Skeletal muscle satellite cell (primary cell): ENCODE results near the gene ITGB5.
"Not testable (repeated sequence)": the region's sequence is repeated elsewhere in the genome, so short reads cannot be mapped to it uniquely, and the experiment has no call there.

Experiments
- H3K27me3 ChIP-seq: 2 replicates; pipeline ENCODE4 v1.7.0; 2013; ENCODE audit warnings: low read length; ENCODE audit not compliant: control insufficient read depth, insufficient read depth
- H3K36me3 ChIP-seq: 2 replicates; pipeline ENCODE4 v1.7.0; 2013; ENCODE audit warnings: mild to moderate bottlenecking, control low read depth, low read length; ENCODE audit not compliant: insufficient read depth
- H3K4me1 ChIP-seq: 2 replicates; pipeline ENCODE4 v1.7.0; 2013; ENCODE audit warnings: low read length; ENCODE audit not compliant: control insufficient read depth, insufficient read depth
- H3K4me2 ChIP-seq: 2 replicates; pipeline ENCODE4 v1.7.0; 2013; ENCODE audit warnings: mild to moderate bottlenecking, low read length
- H3K4me3 ChIP-seq: 2 replicates; pipeline ENCODE4 v1.7.0; 2013; ENCODE audit warnings: low read length
- H3K9ac ChIP-seq: 2 replicates; pipeline ENCODE4 v1.7.0; 2013; ENCODE audit warnings: mild to moderate bottlenecking, low read depth, low read length, moderate library complexity
- H3K9me3 ChIP-seq: replicated peaks from 2 replicates; pipeline ENCODE4 v1.7.0; 2013; ENCODE audit warnings: mild to moderate bottlenecking, control low read depth, low read length

The ITGB5 gene

DNA sequence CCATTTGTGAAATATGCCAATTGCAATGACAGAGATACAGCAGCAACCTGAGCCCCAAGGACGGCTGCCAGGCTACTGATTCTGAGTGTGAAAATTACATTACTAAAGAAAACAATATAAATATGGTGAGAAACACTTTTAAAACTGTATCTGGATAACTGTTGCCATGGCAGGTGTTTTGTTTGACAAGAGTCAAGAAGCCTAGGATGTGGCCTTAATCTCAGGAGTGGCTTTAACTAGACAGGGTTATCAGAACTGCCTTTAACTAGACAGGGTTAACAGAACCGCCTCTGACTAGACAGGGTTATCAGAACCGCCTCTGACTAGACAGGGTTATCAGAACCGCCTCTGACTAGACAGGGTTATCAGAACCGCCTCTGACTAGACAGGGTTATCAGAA is 98.1 kb downstream of the ITGB5 start:
- H3K9ac ChIP-seq, H3K4me2 ChIP-seq, H3K4me3 ChIP-seq, H3K27me3 ChIP-seq, H3K9me3 ChIP-seq: not testable (repeated sequence)
- peaks cover 18% of the 10 kb centered on the region for H3K36me3 ChIP-seq
- peaks cover 60% of the 10 kb centered on the region for H3K4me1 ChIP-seq

DNA sequence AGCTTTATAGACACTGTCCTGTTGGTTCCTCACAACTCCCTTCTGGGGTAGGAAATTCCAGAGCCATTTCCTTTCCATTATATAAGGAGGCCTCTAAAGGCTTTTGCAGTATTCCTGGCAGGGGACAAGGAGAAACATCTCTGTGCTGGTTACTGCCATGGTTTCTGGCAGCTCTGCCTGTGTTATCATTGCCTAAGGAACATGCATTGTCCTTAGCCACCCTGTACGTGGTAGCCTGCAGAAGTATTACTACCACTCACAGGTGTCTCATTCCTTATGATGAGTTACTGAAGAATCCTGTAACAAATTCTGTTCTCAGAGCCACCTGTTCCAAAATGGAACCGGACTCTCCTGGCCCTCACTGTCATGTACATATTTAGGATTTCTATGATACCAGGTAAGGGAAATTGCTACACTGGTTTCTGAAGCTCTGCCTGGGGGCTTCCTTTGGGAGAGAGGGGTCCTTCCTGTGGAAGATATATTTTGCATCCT is 98.9 kb downstream of the ITGB5 start:
- H3K4me1 ChIP-seq = peaks cover 60% of the 10 kb centered on the region
- no peak overlapping the region for H3K4me2 ChIP-seq
- H3K27me3 ChIP-seq = no peaks in the 10 kb centered on the region
- no peaks in the 10 kb centered on the region for H3K9me3 ChIP-seq
- H3K4me3 ChIP-seq = no peak overlapping the region
- no peak overlapping the region for H3K9ac ChIP-seq
- peaks cover 10% of the 10 kb centered on the region for H3K36me3 ChIP-seq

DNA sequence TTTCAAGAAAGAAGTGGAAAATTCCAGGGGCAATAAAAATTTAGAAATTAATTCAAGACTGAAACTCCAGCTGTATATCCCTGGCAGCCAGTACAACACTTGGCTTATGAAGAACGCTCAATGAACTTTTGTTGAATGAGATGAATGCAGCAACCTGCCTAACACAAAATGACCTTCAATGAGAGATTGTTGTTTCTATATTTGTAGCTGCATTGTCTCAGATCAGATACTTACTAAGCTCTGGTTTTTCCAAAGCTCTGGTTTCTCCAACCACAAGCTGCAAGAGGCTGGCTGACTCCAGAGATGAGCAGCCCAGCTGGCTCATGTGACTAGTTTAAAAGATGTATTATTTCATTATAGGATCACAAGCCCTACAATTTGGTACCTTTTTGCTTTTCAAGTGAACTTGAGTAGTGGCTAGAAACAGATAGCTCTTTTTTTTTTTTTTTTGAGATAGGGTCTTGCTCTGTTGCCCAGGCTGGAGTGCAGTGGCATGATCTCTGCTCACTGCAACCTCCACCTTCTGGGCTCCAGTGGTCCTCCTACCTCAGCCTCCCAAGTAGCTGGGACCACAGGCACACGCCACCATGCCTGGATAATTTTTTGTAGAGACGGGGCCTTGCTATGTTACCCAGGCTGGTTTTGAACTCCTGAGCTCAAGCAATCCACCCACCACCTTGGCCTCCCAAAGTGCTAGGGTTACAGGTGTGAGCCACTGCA is 99.5 kb downstream of the ITGB5 start:
- H3K4me1 ChIP-seq = peaks cover 59% of the 10 kb centered on the region
- no peaks in the 10 kb centered on the region for H3K9me3 ChIP-seq
- H3K27me3 ChIP-seq = no peaks in the 10 kb centered on the region
- no peak overlapping the region for H3K4me2 ChIP-seq
- H3K4me3 ChIP-seq = no peak overlapping the region
- H3K36me3 ChIP-seq = peaks cover 10% of the 10 kb centered on the region
- no peak overlapping the region for H3K9ac ChIP-seq

DNA sequence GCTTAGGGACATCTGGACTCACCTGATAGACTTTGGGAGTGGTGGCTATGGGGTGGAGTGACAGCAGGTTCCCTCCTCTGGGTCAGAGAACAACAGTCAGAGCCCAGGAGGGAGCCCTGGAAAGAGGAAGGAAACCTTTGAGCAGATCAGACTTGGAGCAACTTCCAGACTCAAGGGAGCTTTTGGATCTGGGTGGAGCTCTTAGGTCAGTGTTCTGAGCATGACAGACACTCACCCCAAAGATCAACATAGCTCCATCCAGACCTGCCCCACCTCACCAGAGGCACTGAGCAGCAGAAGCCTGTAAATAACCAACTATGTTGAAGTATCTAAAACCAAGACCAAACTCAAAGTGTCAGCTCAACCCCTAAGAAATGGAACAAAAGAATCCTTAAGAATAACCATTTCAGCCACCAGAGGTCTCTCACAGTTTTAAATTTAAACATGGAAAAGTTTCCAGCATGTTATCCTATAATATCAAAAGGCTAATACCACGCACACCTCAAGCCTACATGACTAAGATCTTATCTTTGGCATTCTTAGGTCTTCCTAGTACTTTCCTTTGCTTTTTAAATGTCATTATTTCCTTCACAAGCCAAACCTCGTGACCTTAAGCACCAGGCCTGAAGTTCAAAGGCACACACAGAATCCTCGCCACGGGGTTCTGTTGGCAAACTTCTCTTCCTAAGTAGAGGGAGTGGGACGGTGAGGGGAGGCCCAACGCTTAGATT is 100.5 kb downstream of the ITGB5 start:
- no peak overlapping the region for H3K4me3 ChIP-seq
- H3K4me2 ChIP-seq = no peak overlapping the region
- no peaks in the 10 kb centered on the region for H3K27me3 ChIP-seq
- peaks cover 13% of the 10 kb centered on the region for H3K36me3 ChIP-seq
- peak overlapping the region; percentile 32 for H3K9ac ChIP-seq
- H3K9me3 ChIP-seq = no peaks in the 10 kb centered on the region
- peaks cover 57% of the 10 kb centered on the region for H3K4me1 ChIP-seq

DNA sequence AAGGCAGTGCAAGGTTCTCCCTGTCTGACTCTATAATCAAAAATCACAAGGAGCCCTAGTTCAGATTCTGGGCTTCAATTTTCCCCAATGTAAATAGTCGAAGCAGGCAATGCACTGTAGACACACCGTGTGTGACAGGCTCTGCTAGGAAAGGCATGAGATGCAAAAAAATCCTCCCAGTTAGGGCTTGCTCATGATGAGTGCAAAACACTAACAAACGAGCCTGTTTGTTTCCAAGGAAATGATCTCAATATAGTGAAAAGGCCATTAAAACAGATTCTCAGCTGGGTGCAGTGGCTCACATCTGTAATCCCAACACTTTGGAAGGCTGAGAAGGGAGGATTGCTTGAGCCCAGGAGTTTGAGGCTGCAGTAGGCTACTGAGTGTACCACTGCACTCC is 101.2 kb downstream of the ITGB5 start:
- Histone ChIP-seq H3K4me2 (no peak overlapping the region), H3K27me3 (no peaks in the 10 kb centered on the region), H3K4me1 (peaks cover 57% of the 10 kb centered on the region), H3K9ac (no peak overlapping the region), H3K4me3 (no peak overlapping the region), H3K9me3 (no peaks in the 10 kb centered on the region), H3K36me3 (peaks cover 13% of the 10 kb centered on the region)

DNA sequence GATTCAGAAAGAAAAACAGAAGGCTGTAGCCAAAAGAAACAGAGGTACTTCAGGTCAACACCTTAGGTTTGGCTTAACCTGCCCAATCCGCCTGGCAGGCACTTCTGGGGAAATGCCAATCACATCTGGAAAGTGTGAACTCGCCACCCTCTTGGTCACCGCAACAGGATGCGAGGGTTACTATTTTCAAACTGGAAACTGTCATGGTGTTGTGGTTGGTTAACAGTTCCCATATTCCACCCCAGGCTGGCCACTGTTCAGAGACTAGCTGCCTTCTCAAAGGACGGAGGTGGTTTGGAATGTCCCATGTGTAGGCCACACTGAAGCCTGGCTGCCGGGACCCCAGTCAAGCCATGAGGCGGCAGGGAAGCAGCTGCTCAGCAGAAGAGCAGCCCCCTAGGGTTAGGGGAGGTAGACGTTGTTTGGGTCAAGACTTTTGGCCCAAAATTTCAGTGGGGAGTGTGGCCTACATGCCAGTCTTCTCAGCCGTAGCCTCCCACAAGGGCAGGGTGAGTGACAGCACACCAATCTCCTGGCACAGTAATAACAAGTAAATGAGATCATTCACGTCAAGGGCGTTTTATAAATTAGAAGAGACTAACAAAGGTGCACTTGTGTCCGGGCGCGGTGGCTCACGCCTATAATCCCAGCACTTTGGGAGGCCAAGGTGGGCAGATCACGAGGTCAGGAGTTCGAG is 102.3 kb downstream of the ITGB5 start:
- Histone ChIP-seq H3K9ac (no peak overlapping the region), H3K27me3 (no peaks in the 10 kb centered on the region), H3K36me3 (peaks cover 16% of the 10 kb centered on the region), H3K4me2 (no peak overlapping the region), H3K4me3 (no peak overlapping the region), H3K4me1 (peaks cover 62% of the 10 kb centered on the region), H3K9me3 (no peaks in the 10 kb centered on the region)

DNA sequence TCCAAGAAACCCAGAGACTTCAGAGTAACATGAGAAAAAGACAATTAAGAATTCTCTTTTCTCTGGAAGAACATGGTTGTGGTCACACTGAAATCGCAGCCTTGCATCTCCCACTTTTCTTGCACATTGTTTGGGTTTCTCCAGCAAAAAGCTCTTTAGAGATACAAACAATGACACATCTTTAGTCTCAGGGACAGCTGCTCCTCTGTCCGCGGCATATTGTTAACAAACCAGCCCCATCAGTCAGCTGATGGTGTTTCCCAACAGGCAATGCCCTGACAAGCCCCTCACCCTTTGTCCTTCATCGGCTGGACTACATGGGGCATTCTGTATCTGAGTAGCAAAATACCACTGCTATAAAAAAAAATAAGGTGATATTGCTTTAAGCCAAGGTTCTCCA is 103.5 kb downstream of the ITGB5 start:
- H3K4me2 ChIP-seq = peak overlapping the region; percentile 14
- no peaks in the 10 kb centered on the region for H3K27me3 ChIP-seq
- H3K4me1 ChIP-seq = peaks cover 64% of the 10 kb centered on the region
- H3K4me3 ChIP-seq = no peak overlapping the region
- H3K36me3 ChIP-seq = peaks cover 24% of the 10 kb centered on the region
- H3K9me3 ChIP-seq = no peaks in the 10 kb centered on the region
- H3K9ac ChIP-seq = peak overlapping the region; percentile 46

DNA sequence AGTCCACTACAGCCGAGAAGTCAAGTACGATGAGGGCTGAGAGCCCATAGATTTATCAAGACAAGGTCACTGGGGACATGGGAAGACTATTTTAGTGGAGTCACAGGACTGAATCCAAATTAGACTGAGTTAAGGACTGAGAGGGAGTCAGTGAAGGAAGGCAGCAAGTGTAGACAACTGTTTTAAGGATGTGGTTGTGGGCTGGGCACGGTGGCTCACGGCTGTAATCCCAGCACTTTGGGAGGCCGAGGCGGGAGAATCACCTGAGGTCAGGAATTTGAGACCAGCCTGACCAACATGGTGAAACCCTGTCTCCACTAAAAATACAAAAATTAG is 104.8 kb downstream of the ITGB5 start:
- H3K9me3 ChIP-seq, H3K9ac ChIP-seq, H3K4me3 ChIP-seq, H3K27me3 ChIP-seq, H3K4me2 ChIP-seq: not testable (repeated sequence)
- Histone ChIP-seq H3K36me3 (peaks cover 37% of the 10 kb centered on the region), H3K4me1 (peaks cover 61% of the 10 kb centered on the region)

DNA sequence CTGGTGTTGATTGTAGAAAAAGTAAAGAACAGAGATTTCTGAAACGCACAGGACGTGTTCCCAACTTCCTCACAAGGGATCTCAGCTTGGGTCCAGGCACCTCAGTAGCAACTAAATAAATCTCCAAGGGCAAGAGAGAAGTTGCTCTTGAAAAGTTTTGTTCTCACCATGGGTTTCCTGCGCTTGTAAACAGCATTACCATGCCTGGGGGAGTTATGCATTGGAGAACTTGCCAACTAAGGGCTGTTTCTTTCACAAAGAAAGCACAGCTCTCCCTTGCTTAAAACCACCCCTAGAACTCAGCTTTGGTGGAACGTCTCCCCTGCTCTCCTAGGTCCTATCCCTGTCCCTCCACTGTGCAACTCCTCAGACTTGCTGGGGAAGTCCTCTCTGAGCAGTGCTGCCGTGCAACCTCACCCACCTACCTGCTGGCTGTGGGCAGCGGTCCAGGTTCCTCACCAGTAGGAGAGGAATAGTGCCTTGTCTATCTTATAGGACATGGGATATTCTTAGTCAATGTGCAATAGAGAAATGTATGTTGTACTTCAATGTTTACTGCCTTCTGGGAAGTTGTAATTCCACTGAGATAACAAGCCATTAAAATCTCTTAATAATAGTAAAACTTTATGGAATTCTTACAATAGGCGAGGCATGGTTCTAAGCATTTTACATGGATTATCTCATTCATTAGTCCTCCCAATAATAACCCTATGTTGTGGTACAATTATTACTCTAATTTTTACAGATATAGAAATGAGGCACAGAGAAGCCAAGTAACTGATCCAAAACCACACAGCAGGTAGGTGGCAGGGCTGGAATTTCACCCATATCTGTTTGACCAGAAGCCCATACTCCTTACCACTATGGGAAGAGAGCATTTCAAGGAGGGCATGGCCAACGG is 105.4 kb downstream of the ITGB5 start:
- Histone ChIP-seq H3K4me1 (peaks cover 55% of the 10 kb centered on the region), H3K4me2 (no peak overlapping the region), H3K36me3 (peaks cover 43% of the 10 kb centered on the region)

DNA sequence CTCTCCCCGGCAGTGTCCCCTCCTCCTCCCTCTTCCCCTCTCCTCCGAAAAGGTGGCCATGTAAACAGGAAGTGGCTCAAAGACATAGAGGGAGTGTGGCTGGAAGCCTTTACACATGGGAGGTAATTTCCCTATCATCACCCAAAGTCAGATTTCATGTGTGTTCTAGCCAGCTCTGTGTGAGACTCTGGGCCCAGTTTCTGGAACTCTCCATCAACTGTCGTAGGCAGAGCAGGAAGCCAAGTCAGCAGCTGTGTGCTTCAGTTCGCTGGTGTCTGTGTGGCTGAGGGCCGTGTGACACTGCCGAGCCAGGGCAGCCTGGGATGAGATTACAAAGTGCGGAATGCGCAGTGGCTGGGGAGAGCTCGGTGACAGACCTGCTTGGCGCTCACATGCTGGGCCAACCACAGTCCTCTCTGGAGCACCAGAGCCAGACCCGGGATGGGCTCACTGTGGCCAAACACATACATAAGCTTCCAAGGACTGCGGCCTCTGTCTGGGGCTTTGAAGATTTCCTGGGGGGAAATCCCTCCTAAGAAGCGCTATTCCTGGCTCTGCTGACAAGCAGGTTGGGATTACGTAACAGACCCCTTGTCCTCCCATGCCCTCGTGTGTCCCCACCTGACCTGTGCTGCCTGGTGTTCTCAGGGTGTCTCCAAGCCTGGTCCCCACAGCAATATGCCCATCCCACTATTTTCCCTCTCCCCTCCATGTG is 106.2 kb downstream of the ITGB5 start:
- H3K4me1 ChIP-seq = peaks cover 50% of the 10 kb centered on the region
- no peaks in the 10 kb centered on the region for H3K9me3 ChIP-seq
- H3K4me2 ChIP-seq = peak overlapping the region; percentile 58
- H3K36me3 ChIP-seq = peaks cover 43% of the 10 kb centered on the region
- no peak overlapping the region for H3K4me3 ChIP-seq
- H3K9ac ChIP-seq = peak overlapping the region; percentile 49
- no peaks in the 10 kb centered on the region for H3K27me3 ChIP-seq

More for the DNA sequence above, 105.4 kb downstream of the ITGB5 start:
- peak overlapping the region; percentile 49 for H3K9ac ChIP-seq
- no peaks in the 10 kb centered on the region for H3K9me3 ChIP-seq
- H3K27me3 ChIP-seq = no peaks in the 10 kb centered on the region
- H3K4me3 ChIP-seq = no peak overlapping the region
